ENCODE data around the gene ZBTB20. TPM values are rescaled to one million over a fixed set of nuclear protein-coding genes. Genes with fewer than 3 reads are reported as not detected.

ZBTB20 gene
- total and polyA plus RNA-seq, 12 donors = 0.57 to 105 (median 86.8) TPM

DNA sequence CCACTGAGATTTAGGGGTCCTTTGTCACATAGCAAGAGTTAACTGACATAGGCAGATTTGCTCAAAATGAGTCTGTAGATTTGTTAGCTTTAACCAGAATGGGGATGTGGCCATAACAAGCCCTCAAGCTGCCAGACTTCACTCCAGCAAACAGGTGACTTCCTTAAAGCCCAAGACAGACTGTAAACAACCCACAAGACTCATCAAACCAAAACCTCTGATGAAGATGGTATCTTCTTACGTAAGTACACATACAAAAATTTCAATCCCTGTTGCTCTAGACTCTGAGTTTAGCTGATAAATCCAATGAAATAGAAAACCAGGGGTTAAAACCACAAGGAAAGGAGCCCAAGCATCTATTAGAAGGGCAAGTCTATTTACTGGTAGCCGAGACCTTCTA is 18.2 kb upstream of the ZBTB20 start:
- no peak for DNase-seq
- Histone ChIP-seq H3K27me3 (no peaks in the 10 kb centered on the region), H3K4me3 (no peak overlapping the region), H3K27ac (no peak overlapping the region), H3K36me3 (no peaks in the 10 kb centered on the region), H3K4me1 (peaks cover 0 to 7% (median 0%) of the 10 kb centered on the region in 9 donors), H3K9me3 (no peaks in the 10 kb centered on the region)
- ATAC-seq = no peak
- 93 to 95% methylated on average over 2 of the region's 2 CpGs for WGBS, 2 donors
- TF ChIP-seq, protein P1, sequence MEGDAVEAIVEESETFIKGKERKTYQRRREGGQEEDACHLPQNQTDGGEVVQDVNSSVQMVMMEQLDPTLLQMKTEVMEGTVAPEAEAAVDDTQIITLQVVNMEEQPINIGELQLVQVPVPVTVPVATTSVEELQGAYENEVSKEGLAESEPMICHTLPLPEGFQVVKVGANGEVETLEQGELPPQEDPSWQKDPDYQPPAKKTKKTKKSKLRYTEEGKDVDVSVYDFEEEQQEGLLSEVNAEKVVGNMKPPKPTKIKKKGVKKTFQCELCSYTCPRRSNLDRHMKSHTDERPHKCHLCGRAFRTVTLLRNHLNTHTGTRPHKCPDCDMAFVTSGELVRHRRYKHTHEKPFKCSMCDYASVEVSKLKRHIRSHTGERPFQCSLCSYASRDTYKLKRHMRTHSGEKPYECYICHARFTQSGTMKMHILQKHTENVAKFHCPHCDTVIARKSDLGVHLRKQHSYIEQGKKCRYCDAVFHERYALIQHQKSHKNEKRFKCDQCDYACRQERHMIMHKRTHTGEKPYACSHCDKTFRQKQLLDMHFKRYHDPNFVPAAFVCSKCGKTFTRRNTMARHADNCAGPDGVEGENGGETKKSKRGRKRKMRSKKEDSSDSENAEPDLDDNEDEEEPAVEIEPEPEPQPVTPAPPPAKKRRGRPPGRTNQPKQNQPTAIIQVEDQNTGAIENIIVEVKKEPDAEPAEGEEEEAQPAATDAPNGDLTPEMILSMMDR (IDR thresholded peaks at IDR 0.05) = no peak
- intact Hi-C loops (cut with DNase I) = loop anchor here in 9 of 10 donors (5.0 to 10.0 kb wide), 9 partner anchors 73 to 1010 kb away; no protein-coding TSS in a partner anchor

DNA sequence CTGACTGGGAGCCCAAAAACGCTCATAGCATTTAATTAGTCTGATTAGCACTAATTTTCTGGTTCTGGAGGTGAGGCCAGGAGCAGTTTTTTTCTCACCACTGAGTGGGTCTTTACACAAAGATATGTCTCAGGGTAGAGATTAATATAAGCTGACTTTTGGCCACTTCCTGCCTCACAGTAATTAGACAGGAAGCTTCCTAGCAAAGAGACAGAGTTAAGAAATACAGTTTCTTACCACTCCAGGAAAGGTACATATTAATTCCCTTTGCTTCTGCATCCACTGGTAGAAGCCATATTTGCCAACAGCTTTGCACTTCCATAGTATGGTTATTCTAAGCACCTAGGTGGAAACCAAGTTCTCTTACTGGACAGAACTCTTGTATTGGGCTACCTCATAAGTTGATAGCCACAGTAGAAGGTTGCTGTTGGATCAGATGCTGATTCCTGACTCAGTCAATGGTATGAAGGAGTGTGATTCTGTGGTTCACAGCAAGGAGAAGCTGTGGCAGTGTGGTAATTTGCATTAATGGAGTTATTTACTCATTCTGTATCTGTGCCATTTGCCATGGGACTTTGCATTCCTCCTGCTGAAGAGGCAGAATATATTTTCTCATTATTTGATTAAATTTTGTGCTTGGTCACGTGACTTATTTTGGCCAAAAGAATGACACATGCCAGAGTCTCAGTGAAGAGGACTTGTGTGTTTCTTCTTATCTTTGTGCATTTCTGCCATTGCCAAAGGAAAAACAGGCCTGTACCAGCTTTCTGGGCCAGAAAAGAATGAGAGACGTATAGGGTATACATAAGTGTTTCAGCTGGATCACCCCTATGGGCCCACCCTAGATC is 17.5 kb upstream of the ZBTB20 start:
- 91 to 93% methylated on average over 3 of the region's 3 CpGs for WGBS, 2 donors
- no peaks in the 10 kb centered on the region for H3K9me3 ChIP-seq
- TF ChIP-seq, protein P1 (IDR thresholded peaks at IDR 0.05) = no peak
- H3K36me3 ChIP-seq = no peaks in the 10 kb centered on the region
- no peak overlapping the region for H3K4me3 ChIP-seq
- ATAC-seq (no peak), DNase-seq (no peak)
- H3K4me1 ChIP-seq = peaks cover 0 to 7% (median 0%) of the 10 kb centered on the region in 9 donors
- intact Hi-C loops (cut with DNase I) = loop anchor here in 9 of 10 donors (5.0 to 10.0 kb wide), 9 partner anchors 72 to 1010 kb away; no protein-coding TSS in a partner anchor
- H3K27me3 ChIP-seq = no peaks in the 10 kb centered on the region
- H3K27ac ChIP-seq = no peak overlapping the region

DNA sequence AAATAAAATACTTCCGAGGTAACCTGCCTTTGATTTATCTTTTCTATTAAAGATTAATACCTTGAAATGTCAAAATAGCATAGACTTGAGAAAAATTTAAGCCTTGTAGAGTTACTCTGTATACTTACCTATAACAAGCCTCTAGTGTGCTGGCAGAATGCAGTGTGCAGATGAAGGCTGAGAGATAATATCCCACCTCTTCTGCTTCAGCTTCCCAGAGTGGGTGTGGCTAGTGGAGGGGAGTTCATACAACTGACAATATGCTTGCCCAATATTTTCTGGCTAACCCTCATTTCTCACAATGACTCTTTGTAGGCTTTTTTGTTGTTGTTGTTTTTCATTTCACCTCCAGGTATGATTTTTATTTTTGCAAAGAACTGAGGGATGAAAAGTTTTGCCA is 15.7 kb upstream of the ZBTB20 start:
- Histone ChIP-seq H3K4me1 (peaks cover 0 to 7% (median 0%) of the 10 kb centered on the region in 9 donors), H3K27ac (no peak overlapping the region), H3K4me3 (no peak overlapping the region), H3K36me3 (no peaks in the 10 kb centered on the region), H3K9me3 (no peaks in the 10 kb centered on the region), H3K27me3 (no peaks in the 10 kb centered on the region)
- DNase-seq (no peak), ATAC-seq (no peak)
- TF ChIP-seq, protein P1 (IDR thresholded peaks at IDR 0.05) = no peak
- WGBS, 2 donors = 93 to 95% methylated on average over 1 of the region's 1 CpG
- intact Hi-C loops (cut with DNase I) = loop anchor here in 7 of 10 donors (5.0 to 10.0 kb wide), 8 partner anchors 70 to 1008 kb away; no protein-coding TSS in a partner anchor

DNA sequence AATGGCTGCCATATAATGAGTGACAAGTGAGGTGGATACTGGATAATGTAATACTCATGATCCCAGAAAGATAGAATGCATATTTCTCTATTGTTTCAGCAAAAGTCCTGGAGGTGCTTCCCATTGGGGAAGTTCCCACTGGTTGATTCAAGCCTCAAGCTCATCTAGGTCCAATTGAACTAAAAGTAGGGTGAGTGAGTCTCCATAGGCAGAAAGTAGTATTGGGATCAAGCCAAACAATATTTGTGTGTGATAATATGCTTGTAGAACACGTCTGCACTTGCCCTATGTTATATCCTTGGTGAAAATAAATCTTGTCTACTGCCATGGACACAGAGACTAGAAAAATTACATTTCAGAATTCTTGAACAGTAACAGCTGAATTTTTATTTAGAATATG is 14.8 kb upstream of the ZBTB20 start:
- Histone ChIP-seq H3K36me3 (no peaks in the 10 kb centered on the region), H3K9me3 (no peaks in the 10 kb centered on the region), H3K27me3 (no peaks in the 10 kb centered on the region), H3K4me3 (no peak overlapping the region), H3K4me1 (peaks cover 0 to 7% (median 0%) of the 10 kb centered on the region in 9 donors), H3K27ac (no peak overlapping the region)
- no peak for ATAC-seq
- WGBS, 2 donors = 49 to 72% methylated on average over 1 of the region's 1 CpG
- TF ChIP-seq, protein P1 (IDR thresholded peaks at IDR 0.05) = no peak
- intact Hi-C loops (cut with DNase I) = loop anchor here in 7 of 10 donors (5.0 to 10.0 kb wide), 8 partner anchors 70 to 1007 kb away; no protein-coding TSS in a partner anchor
- no peak for DNase-seq

Data from heart right ventricle (tissue), 16 donors.